SH-SY5Y (cell line): ENCODE data around the gene STAP2.

ENCODE experiments used
- GATA2 ChIP-seq: IDR thresholded peaks from 2 replicates; pipeline ENCODE4 v1.6.1; 2011; ENCODE audit warnings: mild to moderate bottlenecking, low read depth, low read length
- GATA3 ChIP-seq: IDR thresholded peaks from 2 replicates; pipeline ENCODE4 v1.6.1; 2011; ENCODE audit warnings: low read depth, mild to moderate bottlenecking, low read length, moderate library complexity

GRCh38 chr19:4295972-4296771 is 42.5 kb downstream of the STAP2 start:
- no peak for TF ChIP-seq GATA2
- no peak for TF ChIP-seq GATA3
